Esophagus mucosa (tissue), 1 donor: ENCODE results near the gene BDNF. TPM values are rescaled to one million over a fixed set of nuclear protein-coding genes. Genes with fewer than 3 reads are reported as not detected.

Experiments
- ATAC-seq: fragments of 200-7000 bp; cut with Tn5 transposase; one replicate; pipeline ENCODE4 v1.9.1; 2020
- total RNA-seq: library from RNA; stranded (reverse); gene quantifications from one replicate; pipeline ENCODE4 v1.2.4, GENCODE V29; 2023
- donor health status: DM: yes; HTN: yes; CAD: no.

The BDNF gene
- total RNA-seq, 1 donor from 2014 or later: 0.92 TPM

GRCh38 chr11:27625347-27625912 lies 74.8 kb downstream of the BDNF start:
- no peak for ATAC-seq

GRCh38 chr11:27623945-27624523 lies 76.2 kb downstream of the BDNF start:
- ATAC-seq: no peak

GRCh38 chr11:27622541-27623300 lies 77.5 kb downstream of the BDNF start:
- ATAC-seq: no peak

GRCh38 chr11:27621405-27622161 lies 78.7 kb downstream of the BDNF start:
- ATAC-seq: no peak

- ATAC-seq: no peak
Measured at GRCh38 chr11:27619763-27620335, 80.4 kb downstream of the BDNF start.

GRCh38 chr11:27619039-27619574 lies 81.1 kb downstream of the BDNF start:
- no peak for ATAC-seq

GRCh38 chr11:27618281-27618915 lies 81.9 kb downstream of the BDNF start:
- no peak for ATAC-seq

- ATAC-seq: no peak
Measured at GRCh38 chr11:27616711-27617110, 83.5 kb downstream of the BDNF start.

GRCh38 chr11:27615833-27616232 lies 84.4 kb downstream of the BDNF start:
- ATAC-seq: no peak

- ATAC-seq: no peak
Measured at GRCh38 chr11:27614092-27614491, 86.2 kb downstream of the BDNF start.

GRCh38 chr11:27612932-27613880 lies 87.0 kb downstream of the BDNF start:
- ATAC-seq: no peak

GRCh38 chr11:27611947-27612455 lies 88.3 kb downstream of the BDNF start:
- ATAC-seq: no peak

- no peak for ATAC-seq
Measured at GRCh38 chr11:27611390-27611789, 88.9 kb downstream of the BDNF start.

- ATAC-seq: no peak
Measured at GRCh38 chr11:27610946-27611345, 89.3 kb downstream of the BDNF start.

- no peak for ATAC-seq
Measured at GRCh38 chr11:27610280-27610679, 90.0 kb downstream of the BDNF start.

GRCh38 chr11:27608951-27609350 lies 91.3 kb downstream of the BDNF start:
- no peak for ATAC-seq

- no peak for ATAC-seq
Measured at GRCh38 chr11:27605422-27605821, 94.8 kb downstream of the BDNF start.
